Neural cell (in vitro differentiated cells): ENCODE data around the gene STARD6.

ENCODE experiments used
- CTCF ChIP-seq: fragments of 450-650 bp; IDR thresholded peaks from 2 replicates; pipeline ENCODE4 v1.5.1; 2014; ENCODE audit warnings: antibody characterized with exemption, mild to moderate bottlenecking, moderate library complexity; ENCODE audit not compliant: poor library complexity, severe bottlenecking
- EP300 ChIP-seq: fragments of 450-650 bp; conservative IDR thresholded peaks from 2 replicates; pipeline ENCODE4 v1.6.1; 2014; ENCODE audit warnings: antibody characterized with exemption, mild to moderate bottlenecking, moderate library complexity; ENCODE audit not compliant: poor library complexity, severe bottlenecking
- EZH2 ChIP-seq: fragments of 200-600, 300-800 bp; shearing (Covaris generic), sonication (generic); IDR thresholded peaks from 2 replicates; pipeline ENCODE4 v1.6.1; 2014; ENCODE audit warnings: antibody characterized with exemption, low read length, borderline replicate concordance, mild to moderate bottlenecking; ENCODE audit not compliant: insufficient read depth, poor library complexity, severe bottlenecking
- MXI1 ChIP-seq: fragments of 450-650 bp; conservative IDR thresholded peaks from 2 replicates; pipeline ENCODE4 v1.6.1; 2014; ENCODE audit warnings: antibody characterized with exemption, mild to moderate bottlenecking; ENCODE audit not compliant: poor library complexity, severe bottlenecking
- POLR2AphosphoS5 ChIP-seq: IDR thresholded peaks from 2 replicates; pipeline ENCODE4 v1.6.1; 2012
- REST ChIP-seq: IDR thresholded peaks from 2 replicates; pipeline ENCODE4 v1.6.1; 2012; ENCODE audit warnings: borderline replicate concordance
- SMC3 ChIP-seq: fragments of 450-650 bp; conservative IDR thresholded peaks from 2 replicates; pipeline ENCODE4 v1.6.1; 2014; ENCODE audit warnings: antibody characterized with exemption, mild to moderate bottlenecking, moderate library complexity; ENCODE audit not compliant: poor library complexity
- TAF1 ChIP-seq: IDR thresholded peaks from 2 replicates; pipeline ENCODE4 v1.6.1; 2012; ENCODE audit warnings: low read depth

GRCh38 chr18:54393648-54394294 is 36.1 kb upstream of the STARD6 start:
- TF ChIP-seq EZH2 (no peak), POLR2AphosphoS5 (no peak), SMC3 (no peak), CTCF (no peak), EP300 (no peak), MXI1 (no peak), TAF1 (no peak), REST (no peak)
